ENCODE data around the gene NEK8.

GRCh38 chr17:28711723-28712031 is 16.9 kb upstream of the NEK8 start, which contains the start of gene PROCA1:
- TF ChIP-seq CTCF (conservative IDR thresholded peaks at IDR 0.05; ENCODE audit: low read length) (no peak), EZH2phosphoT487 (IDR thresholded peaks at IDR 0.05; ENCODE audit: borderline replicate concordance, low read depth, low read length) (no peak)
